Measurements from ENCODE around the gene CASKIN2. TPM values are rescaled to one million over a fixed set of nuclear protein-coding genes. Genes with fewer than 3 reads are reported as not detected.
"Not testable (repeated sequence)": the region's sequence is repeated elsewhere in the genome, so short reads cannot be mapped to it uniquely, and the experiment has no call there.

CASKIN2 gene
- total RNA-seq, 1 donor, result 9.5 TPM

- no peak for TF ChIP-seq CTCF (IDR thresholded peaks at IDR 0.05; ENCODE audit: insufficient read depth, low read depth, low read length)
- H3K4me3 ChIP-seq (ENCODE audit: low read depth, low read length), result no peak overlapping the region
- DNase-seq (ENCODE audit: low read depth), result no peak
These were observed 6.8 kb upstream of the CASKIN2 start for GRCh38 chr17:75521951-75522727.

- H3K4me3 ChIP-seq (ENCODE audit: low read depth, low read length), result no peak overlapping the region
- no peak for TF ChIP-seq CTCF (IDR thresholded peaks at IDR 0.05; ENCODE audit: insufficient read depth, low read depth, low read length)
- DNase-seq (ENCODE audit: low read depth), result no peak
These were observed 6.0 kb upstream of the CASKIN2 start for GRCh38 chr17:75521290-75521689.

GRCh38 chr17:75520413-75520812 lies 5.1 kb upstream of the CASKIN2 start:
- not testable (repeated sequence) for DNase-seq (ENCODE audit: low read depth); H3K4me3 ChIP-seq (ENCODE audit: low read depth, low read length)

- no peak for DNase-seq (ENCODE audit: low read depth)
- TF ChIP-seq CTCF (IDR thresholded peaks at IDR 0.05; ENCODE audit: insufficient read depth, low read depth, low read length), result no peak
These were observed 3.7 kb upstream of the CASKIN2 start for GRCh38 chr17:75518983-75519537.

GRCh38 chr17:75518201-75518600 lies 2.9 kb upstream of the CASKIN2 start:
- no peak overlapping the region for H3K4me3 ChIP-seq (ENCODE audit: low read depth, low read length)
- no peak for TF ChIP-seq CTCF (IDR thresholded peaks at IDR 0.05; ENCODE audit: insufficient read depth, low read depth, low read length)
- no peak for DNase-seq (ENCODE audit: low read depth)

More at GRCh38 chr17:75518983-75519537, 3.7 kb upstream of the CASKIN2 start:
- H3K4me3 ChIP-seq (ENCODE audit: low read depth, low read length), result no peak overlapping the region

- no peak for TF ChIP-seq CTCF (IDR thresholded peaks at IDR 0.05; ENCODE audit: insufficient read depth, low read depth, low read length)
- no peak for DNase-seq (ENCODE audit: low read depth)
- peak overlapping the region; percentile 82 for H3K4me3 ChIP-seq (ENCODE audit: low read depth, low read length)
These were observed 2.0 kb upstream of the CASKIN2 start for GRCh38 chr17:75517297-75517865.

GRCh38 chr17:75516619-75517296 lies 1.4 kb upstream of the CASKIN2 start:
- TF ChIP-seq CTCF (IDR thresholded peaks at IDR 0.05; ENCODE audit: insufficient read depth, low read depth, low read length), result no peak
- H3K4me3 ChIP-seq (ENCODE audit: low read depth, low read length), result peak overlapping the region; percentile 82
- no peak for DNase-seq (ENCODE audit: low read depth)
